ENCODE measurements around the gene LRRC74A.

The LRRC74A gene

GRCh38 chr14:76836029-76836630, 9.9 kb downstream of the LRRC74A start:
- no peak for TF ChIP-seq CTCF (IDR thresholded peaks at IDR 0.05; ENCODE audit: low read depth, low read length)
- DNase-seq: no peak
- Histone ChIP-seq H3K4me3 (ENCODE audit: low read depth, low read length) (no peak overlapping the region), H3K9me3 (ENCODE audit: severe bottlenecking) (no peaks in the 10 kb centered on the region), H3K27me3 (ENCODE audit: insufficient read depth, low read depth, severe bottlenecking) (no peaks in the 10 kb centered on the region), H3K36me3 (no peaks in the 10 kb centered on the region), H3K27ac (no peak overlapping the region)

- Histone ChIP-seq H3K9me3 (ENCODE audit: severe bottlenecking) (no peaks in the 10 kb centered on the region), H3K27me3 (ENCODE audit: insufficient read depth, low read depth, severe bottlenecking) (no peaks in the 10 kb centered on the region), H3K27ac (no peak overlapping the region), H3K4me3 (ENCODE audit: low read depth, low read length) (no peak overlapping the region), H3K36me3 (no peaks in the 10 kb centered on the region)
- peak; percentile 45 for DNase-seq
- TF ChIP-seq CTCF (IDR thresholded peaks at IDR 0.05; ENCODE audit: low read depth, low read length): no peak
These were observed 11.3 kb downstream of the LRRC74A start for GRCh38 chr14:76837524-76837923.

- TF ChIP-seq CTCF (IDR thresholded peaks at IDR 0.05; ENCODE audit: low read depth, low read length): no peak
These were observed 16.2 kb downstream of the LRRC74A start for GRCh38 chr14:76842414-76842813.

GRCh38 chr14:76844223-76844622, 18.0 kb downstream of the LRRC74A start:
- H3K27ac ChIP-seq: no peak overlapping the region
- H3K36me3 ChIP-seq: no peaks in the 10 kb centered on the region
- H3K4me3 ChIP-seq (ENCODE audit: low read depth, low read length): no peak overlapping the region
- H3K9me3 ChIP-seq (ENCODE audit: severe bottlenecking): no peaks in the 10 kb centered on the region
- no peak for TF ChIP-seq CTCF (IDR thresholded peaks at IDR 0.05; ENCODE audit: low read depth, low read length)
- H3K27me3 ChIP-seq (ENCODE audit: insufficient read depth, low read depth, severe bottlenecking): no peaks in the 10 kb centered on the region
- DNase-seq: no peak

More at GRCh38 chr14:76842414-76842813, 16.2 kb downstream of the LRRC74A start:
- Histone ChIP-seq H3K27me3 (ENCODE audit: insufficient read depth, low read depth, severe bottlenecking) (no peaks in the 10 kb centered on the region), H3K36me3 (no peaks in the 10 kb centered on the region), H3K4me3 (ENCODE audit: low read depth, low read length) (no peak overlapping the region), H3K27ac (no peak overlapping the region), H3K9me3 (ENCODE audit: severe bottlenecking) (no peaks in the 10 kb centered on the region)
- DNase-seq: no peak

- Histone ChIP-seq H3K27ac (no peak overlapping the region), H3K36me3 (no peaks in the 10 kb centered on the region), H3K4me3 (ENCODE audit: low read depth, low read length) (no peak overlapping the region), H3K27me3 (ENCODE audit: insufficient read depth, low read depth, severe bottlenecking) (no peaks in the 10 kb centered on the region), H3K9me3 (ENCODE audit: severe bottlenecking) (no peaks in the 10 kb centered on the region)
- no peak for TF ChIP-seq CTCF (IDR thresholded peaks at IDR 0.05; ENCODE audit: low read depth, low read length)
- DNase-seq: no peak
These were observed 20.3 kb downstream of the LRRC74A start for GRCh38 chr14:76846331-76847047.

All from WERI-Rb-1 (cell line).